HUES6 (cell line): Measurements from ENCODE around the gene RALGPS2.
A peak's percentile ranks its signal among the peaks of the same experiment; 100 is the strongest.

ENCODE experiments used
- H3K27ac ChIP-seq: 2 replicates; pipeline ENCODE4 v1.7.0; 2013; ENCODE audit warnings: low read depth, mild to moderate bottlenecking, low read length, inconsistent platforms
- H3K27me3 ChIP-seq: 2 replicates; pipeline ENCODE4 v1.6.1; 2013; ENCODE audit warnings: low read length; ENCODE audit not compliant: control insufficient read depth, insufficient read depth
- H3K36me3 ChIP-seq: 2 replicates; pipeline ENCODE4 v1.6.1; 2013; ENCODE audit warnings: low read length; ENCODE audit not compliant: control insufficient read depth, insufficient read depth
- H3K4me1 ChIP-seq: 2 replicates; pipeline ENCODE4 v1.6.1; 2013; ENCODE audit warnings: low read length; ENCODE audit not compliant: control insufficient read depth, insufficient read depth
- H3K4me3 ChIP-seq: 2 replicates; pipeline ENCODE4 v1.5.1; 2013; ENCODE audit warnings: low read depth, low read length
- H3K9ac ChIP-seq: one replicate; pipeline ENCODE4 v1.6.1; 2013; ENCODE audit warnings: mild to moderate bottlenecking, low read length
- H3K9me3 ChIP-seq: 2 replicates; pipeline ENCODE4 v1.6.1; 2013; ENCODE audit warnings: low read depth, low read length; ENCODE audit not compliant: control insufficient read depth, insufficient read depth

Gene RALGPS2, protein sequence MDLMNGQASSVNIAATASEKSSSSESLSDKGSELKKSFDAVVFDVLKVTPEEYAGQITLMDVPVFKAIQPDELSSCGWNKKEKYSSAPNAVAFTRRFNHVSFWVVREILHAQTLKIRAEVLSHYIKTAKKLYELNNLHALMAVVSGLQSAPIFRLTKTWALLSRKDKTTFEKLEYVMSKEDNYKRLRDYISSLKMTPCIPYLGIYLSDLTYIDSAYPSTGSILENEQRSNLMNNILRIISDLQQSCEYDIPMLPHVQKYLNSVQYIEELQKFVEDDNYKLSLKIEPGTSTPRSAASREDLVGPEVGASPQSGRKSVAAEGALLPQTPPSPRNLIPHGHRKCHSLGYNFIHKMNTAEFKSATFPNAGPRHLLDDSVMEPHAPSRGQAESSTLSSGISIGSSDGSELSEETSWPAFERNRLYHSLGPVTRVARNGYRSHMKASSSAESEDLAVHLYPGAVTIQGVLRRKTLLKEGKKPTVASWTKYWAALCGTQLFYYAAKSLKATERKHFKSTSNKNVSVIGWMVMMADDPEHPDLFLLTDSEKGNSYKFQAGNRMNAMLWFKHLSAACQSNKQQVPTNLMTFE

DNA sequence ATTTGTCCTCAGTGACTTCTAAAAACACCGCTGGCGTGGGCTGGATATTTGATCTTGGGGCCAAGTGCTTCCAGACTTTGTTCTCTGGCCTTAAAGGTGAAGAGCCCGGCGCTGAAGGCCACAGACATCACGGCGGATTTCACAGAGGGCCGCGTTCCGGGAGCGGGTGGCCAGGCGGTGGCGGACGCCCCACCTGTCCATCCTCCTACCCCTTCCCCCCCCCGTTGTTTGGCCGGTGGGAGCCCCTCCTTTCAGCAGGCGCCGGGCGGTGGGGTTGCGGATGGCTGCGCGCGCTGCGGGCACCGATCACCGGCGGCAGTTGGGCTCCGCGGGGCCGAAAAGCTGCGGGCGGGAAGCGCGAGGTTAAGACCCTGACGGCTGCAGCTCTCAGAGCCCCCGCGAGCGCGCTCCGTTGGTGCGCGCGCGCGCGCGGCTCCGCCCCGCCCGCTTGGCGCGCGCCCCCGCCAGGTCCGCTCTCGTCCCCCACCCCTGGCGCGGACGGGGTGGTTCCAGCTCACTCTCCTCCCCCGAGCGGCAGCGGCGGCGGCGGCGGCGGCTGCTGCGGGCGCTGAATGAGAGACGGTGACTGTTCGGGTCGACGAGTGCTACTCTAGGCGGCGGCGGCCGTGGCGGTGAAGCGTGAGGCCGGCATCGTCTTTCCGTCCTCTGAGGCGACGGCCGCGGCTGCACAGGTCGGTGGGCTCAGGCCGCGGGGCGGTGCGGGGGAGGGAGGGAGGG is at the start of gene RALGPS2:
TSS of gene RALGPS2 (plus strand) at position 517 of the 738 bp plus-strand sequence. CDS start 51,521 bp downstream, outside the sequence.
- peak within 1 kb of the TSS; percentile 76 for H3K27ac ChIP-seq
- no peaks in the 10 kb centered on the region for H3K36me3 ChIP-seq
- peak within 1 kb of the TSS; percentile 73 for H3K9ac ChIP-seq
- peak within 1 kb of the TSS; percentile 97 for H3K4me3 ChIP-seq
- no peaks in the 10 kb centered on the region for H3K27me3 ChIP-seq
- peaks cover 16% of the 10 kb centered on the region for H3K4me1 ChIP-seq
- H3K9me3 ChIP-seq = no peaks in the 10 kb centered on the region

DNA sequence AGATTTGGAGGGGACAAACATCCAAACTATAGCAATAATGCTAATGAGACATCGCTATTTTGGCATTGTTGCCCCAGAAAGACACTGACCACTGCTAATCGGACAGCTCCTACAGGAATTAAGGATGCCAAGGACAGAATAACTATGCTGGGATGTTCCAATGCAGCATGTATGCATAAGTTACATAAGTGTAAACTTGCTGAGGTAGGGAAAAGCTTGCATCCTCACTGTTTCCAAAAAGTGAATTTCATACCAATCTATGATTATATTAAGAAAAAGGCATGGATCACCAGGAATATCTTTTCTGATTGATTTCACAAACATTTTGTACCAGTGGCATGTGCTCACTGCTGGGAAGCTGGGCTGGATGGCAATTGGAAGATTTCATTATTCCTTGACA is 45.8 kb upstream of the RALGPS2 start:
- H3K4me3 ChIP-seq = no peak overlapping the region
- no peaks in the 10 kb centered on the region for H3K27me3 ChIP-seq
- 0 out of 2 replicates have a peak, but pooled peaks cover 2% of the 10 kb centered on the region for H3K9me3 ChIP-seq
- no peak overlapping the region for H3K9ac ChIP-seq
- no peaks in the 10 kb centered on the region for H3K4me1 ChIP-seq
- no peak overlapping the region for H3K27ac ChIP-seq
- no peaks in the 10 kb centered on the region for H3K36me3 ChIP-seq

GRCh38 chr1:178682429-178682828 is 42.6 kb upstream of the RALGPS2 start:
- Histone ChIP-seq H3K9ac (no peak overlapping the region), H3K4me3 (no peak overlapping the region), H3K9me3 (no peaks in the 10 kb centered on the region), H3K36me3 (no peaks in the 10 kb centered on the region), H3K27ac (no peak overlapping the region), H3K27me3 (no peaks in the 10 kb centered on the region), H3K4me1 (no peaks in the 10 kb centered on the region)

DNA sequence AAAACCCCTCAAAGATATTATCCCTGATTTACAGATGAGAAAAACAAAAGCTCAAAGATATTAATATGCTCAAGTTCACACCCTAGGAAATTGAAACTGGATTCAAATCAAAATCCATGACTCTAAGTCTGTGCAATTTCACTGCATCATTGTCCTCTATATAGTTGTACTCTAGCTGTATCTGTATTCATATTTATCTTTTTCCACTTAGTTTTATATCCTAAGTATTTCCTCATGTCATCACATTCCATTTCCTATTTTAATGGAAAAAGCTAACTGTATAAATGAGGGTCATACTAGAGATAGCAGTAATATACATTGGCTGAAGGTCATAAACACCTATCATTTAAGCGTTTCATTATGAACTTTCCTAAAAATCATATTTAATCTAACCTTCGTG is 42.2 kb upstream of the RALGPS2 start:
- H3K4me1 ChIP-seq = no peaks in the 10 kb centered on the region
- H3K9ac ChIP-seq = no peak overlapping the region
- no peak overlapping the region for H3K4me3 ChIP-seq
- no peak overlapping the region for H3K27ac ChIP-seq
- H3K27me3 ChIP-seq = no peaks in the 10 kb centered on the region
- no peaks in the 10 kb centered on the region for H3K36me3 ChIP-seq
- no peaks in the 10 kb centered on the region for H3K9me3 ChIP-seq

GRCh38 chr1:178683291-178683690 is 41.8 kb upstream of the RALGPS2 start:
- no peaks in the 10 kb centered on the region for H3K4me1 ChIP-seq
- no peak overlapping the region for H3K9ac ChIP-seq
- no peaks in the 10 kb centered on the region for H3K36me3 ChIP-seq
- H3K4me3 ChIP-seq = no peak overlapping the region
- no peaks in the 10 kb centered on the region for H3K9me3 ChIP-seq
- no peaks in the 10 kb centered on the region for H3K27me3 ChIP-seq
- no peak overlapping the region for H3K27ac ChIP-seq

DNA sequence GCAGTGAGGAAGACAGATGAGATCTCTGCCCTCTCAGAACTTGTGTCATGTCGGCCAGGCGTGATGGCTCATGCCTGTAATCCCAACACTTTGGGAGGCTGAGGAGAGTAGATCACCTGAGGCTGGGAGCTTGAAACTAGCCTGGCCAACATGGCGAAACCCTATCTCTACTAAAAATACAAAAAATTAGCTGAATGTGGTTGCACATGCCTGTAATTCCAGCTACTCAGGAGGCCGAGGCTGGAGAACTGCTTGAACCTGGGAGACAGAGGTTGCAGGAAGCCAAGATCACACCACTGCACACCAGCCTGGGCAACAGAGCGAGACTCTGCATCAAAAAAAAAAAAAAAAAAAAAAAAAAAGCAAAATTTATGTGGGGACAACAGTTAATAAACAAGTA is 40.9 kb upstream of the RALGPS2 start:
- Histone ChIP-seq H3K9ac (no peak overlapping the region), H3K27me3 (no peaks in the 10 kb centered on the region), H3K4me3 (no peak overlapping the region), H3K9me3 (no peaks in the 10 kb centered on the region), H3K27ac (no peak overlapping the region), H3K36me3 (no peaks in the 10 kb centered on the region), H3K4me1 (no peaks in the 10 kb centered on the region)

DNA sequence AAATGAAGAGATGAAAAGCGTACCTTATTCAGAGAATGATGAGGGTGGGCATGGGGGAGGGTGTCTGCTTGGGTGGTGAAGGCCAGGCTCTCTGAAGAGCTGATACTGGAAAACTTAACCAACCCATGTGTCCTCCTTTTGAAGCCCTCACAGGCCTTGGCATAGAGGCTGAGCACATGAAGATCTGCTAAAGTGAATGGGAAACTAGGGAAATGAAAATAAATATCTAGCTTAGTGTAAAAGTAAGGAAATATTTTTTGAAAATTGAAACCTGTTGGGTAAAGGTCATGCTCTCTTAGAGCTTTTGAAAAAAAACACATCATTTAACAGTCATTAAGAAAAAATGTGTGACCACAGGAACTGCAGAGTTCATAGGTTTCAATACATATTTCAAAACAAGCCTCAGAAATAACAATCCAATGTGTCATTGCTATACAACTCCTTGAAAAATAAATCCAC is 40.5 kb upstream of the RALGPS2 start:
- Histone ChIP-seq H3K27ac (no peak overlapping the region), H3K9ac (no peak overlapping the region), H3K4me3 (no peak overlapping the region), H3K9me3 (no peaks in the 10 kb centered on the region), H3K4me1 (no peaks in the 10 kb centered on the region), H3K36me3 (no peaks in the 10 kb centered on the region), H3K27me3 (no peaks in the 10 kb centered on the region)

GRCh38 chr1:178686407-178686806 is 38.6 kb upstream of the RALGPS2 start:
- H3K4me1 ChIP-seq = no peaks in the 10 kb centered on the region
- H3K9me3 ChIP-seq = no peaks in the 10 kb centered on the region
- H3K4me3 ChIP-seq = no peak overlapping the region
- H3K36me3 ChIP-seq = no peaks in the 10 kb centered on the region
- H3K9ac ChIP-seq = no peak overlapping the region
- no peak overlapping the region for H3K27ac ChIP-seq
- no peaks in the 10 kb centered on the region for H3K27me3 ChIP-seq

DNA sequence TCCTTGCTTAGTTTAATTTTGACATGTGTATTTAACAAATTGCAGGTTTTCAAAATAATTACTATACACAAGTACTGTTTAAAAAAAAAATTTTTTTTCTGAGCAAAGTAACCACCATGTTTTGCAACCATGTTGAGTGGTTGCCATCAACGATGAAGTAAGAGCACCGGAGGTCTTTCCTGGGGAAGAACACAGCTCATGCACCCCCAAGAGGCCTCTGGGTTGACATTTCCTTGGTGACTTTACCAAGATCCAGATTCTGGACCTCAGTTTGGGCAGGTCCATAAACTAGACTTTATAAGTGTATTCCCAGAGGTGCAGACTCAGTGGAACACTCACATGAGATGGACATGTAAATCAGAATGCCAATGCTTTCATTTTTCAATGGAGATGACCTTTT is 36.8 kb upstream of the RALGPS2 start:
- Histone ChIP-seq H3K27ac (no peak overlapping the region), H3K4me1 (no peaks in the 10 kb centered on the region)

GRCh38 chr1:178689769-178690168 is 35.3 kb upstream of the RALGPS2 start:
- Histone ChIP-seq H3K9me3 (no peaks in the 10 kb centered on the region), H3K27me3 (no peaks in the 10 kb centered on the region), H3K4me3 (no peak overlapping the region), H3K4me1 (0 out of 2 replicates have a peak, but pooled peaks cover 3% of the 10 kb centered on the region), H3K27ac (no peak overlapping the region), H3K9ac (no peak overlapping the region), H3K36me3 (no peaks in the 10 kb centered on the region)

More for the DNA sequence above, 36.8 kb upstream of the RALGPS2 start:
- no peaks in the 10 kb centered on the region for H3K27me3 ChIP-seq
- H3K36me3 ChIP-seq = no peaks in the 10 kb centered on the region
- no peak overlapping the region for H3K9ac ChIP-seq
- H3K9me3 ChIP-seq = no peaks in the 10 kb centered on the region
- no peak overlapping the region for H3K4me3 ChIP-seq

GRCh38 chr1:178690496-178690895 is 34.5 kb upstream of the RALGPS2 start:
- H3K27ac ChIP-seq = no peak overlapping the region
- no peak overlapping the region for H3K4me3 ChIP-seq

More at GRCh38 chr1:178690496-178690895, 34.5 kb upstream of the RALGPS2 start:
- Histone ChIP-seq H3K9ac (no peak overlapping the region), H3K4me1 (0 out of 2 replicates have a peak, but pooled peaks cover 3% of the 10 kb centered on the region), H3K27me3 (no peaks in the 10 kb centered on the region), H3K36me3 (no peaks in the 10 kb centered on the region), H3K9me3 (no peaks in the 10 kb centered on the region)
